IPS-NIHi11 (cell line): Measurements from ENCODE around the gene CTBP1.
"Not testable (repeated sequence)": the region's sequence is repeated elsewhere in the genome, so short reads cannot be mapped to it uniquely, and the experiment has no call there.

ENCODE experiments used
- DNase-seq: peaks from one replicate; pipeline ENCODE4 v3.0.0; 2012; ENCODE audit warnings: mixed read lengths, low spot score

Gene CTBP1

GRCh38 chr4:1248245-1249147 is at the start of gene CTBP1:
CTBP1 (minus strand) TSS chr4:1249130; CDS start chr4:1241331, 7,799 bp downstream.
- DNase-seq, result peak; percentile 99

GRCh38 chr4:1298461-1298860 is 49.5 kb upstream of the CTBP1 start:
- no peak for DNase-seq

- DNase-seq, result peak; percentile 58
These were observed 48.8 kb upstream of the CTBP1 start for GRCh38 chr4:1297456-1298325.

GRCh38 chr4:1297023-1297395 is 48.1 kb upstream of the CTBP1 start:
- no peak for DNase-seq

- no peak for DNase-seq
These were observed 47.5 kb upstream of the CTBP1 start for GRCh38 chr4:1296324-1297022.

GRCh38 chr4:1295405-1296055 is 46.6 kb upstream of the CTBP1 start:
- no peak for DNase-seq

- no peak for DNase-seq
These were observed 46.0 kb upstream of the CTBP1 start for GRCh38 chr4:1294891-1295290.

GRCh38 chr4:1294424-1294823 is 45.5 kb upstream of the CTBP1 start:
- DNase-seq, result no peak

- DNase-seq, result no peak
These were observed 45.1 kb upstream of the CTBP1 start for GRCh38 chr4:1293991-1294390.

- no peak for DNase-seq
These were observed 44.6 kb upstream of the CTBP1 start for GRCh38 chr4:1293531-1293941.

- DNase-seq, result not testable (repeated sequence)
These were observed 43.7 kb upstream of the CTBP1 start for GRCh38 chr4:1292703-1293011.

- no peak for DNase-seq
These were observed 43.2 kb upstream of the CTBP1 start for GRCh38 chr4:1291996-1292702.

- DNase-seq, result no peak
These were observed 42.2 kb upstream of the CTBP1 start for GRCh38 chr4:1291091-1291490.

- no peak for DNase-seq
These were observed 41.4 kb upstream of the CTBP1 start for GRCh38 chr4:1290165-1290977.

GRCh38 chr4:1289207-1290164 is 40.6 kb upstream of the CTBP1 start, which contains the start of gene MAEA:
MAEA (plus strand) TSS chr4:1289891; CDS start chr4:1289914, 23 bp downstream.
- DNase-seq, result peak; percentile 100

GRCh38 chr4:1288786-1289185 is 39.9 kb upstream of the CTBP1 start:
- DNase-seq, result no peak

GRCh38 chr4:1285790-1286553 is 37.0 kb upstream of the CTBP1 start:
- no peak for DNase-seq

GRCh38 chr4:1285151-1285789 is 36.3 kb upstream of the CTBP1 start:
- no peak for DNase-seq
